H9 (cell line): ENCODE measurements around the gene NXPH4. TPM values are rescaled to one million over a fixed set of nuclear protein-coding genes. Genes with fewer than 3 reads are reported as not detected.

ENCODE experiments used
- DNase-seq: peaks from one replicate; pipeline ENCODE4 v3.0.0-alpha.2; 2017
- H2AFZ ChIP-seq: one replicate; pipeline ENCODE4 v1.6.1; 2013; ENCODE audit warnings: mild to moderate bottlenecking, low read length, control low read depth, moderate library complexity
- H2AK5ac ChIP-seq: 2 replicates; pipeline ENCODE4 v1.6.1; 2013; ENCODE audit warnings: low read length, control low read depth, mixed read lengths; ENCODE audit not compliant: insufficient read length
- H2BK120ac ChIP-seq: one replicate; pipeline ENCODE4 v1.6.1; 2013; ENCODE audit warnings: low read depth, mild to moderate bottlenecking, low read length, control low read depth, inconsistent platforms; ENCODE audit not compliant: poor library complexity, severe bottlenecking
- H2BK12ac ChIP-seq: 2 replicates; pipeline ENCODE4 v1.6.1; 2013; ENCODE audit warnings: low read length, control low read depth, mixed read lengths, low read depth; ENCODE audit not compliant: insufficient read length
- H2BK15ac ChIP-seq: 2 replicates; pipeline ENCODE4 v1.6.1; 2013; ENCODE audit warnings: low read depth, low read length, control low read depth
- H2BK20ac ChIP-seq: one replicate; pipeline ENCODE4 v1.6.1; 2013; ENCODE audit warnings: low read depth, mild to moderate bottlenecking, low read length, control low read depth, inconsistent platforms; ENCODE audit not compliant: poor library complexity, severe bottlenecking
- H2BK5ac ChIP-seq: 2 replicates; pipeline ENCODE4 v1.6.1; 2013; ENCODE audit warnings: low read length, control low read depth, mixed read lengths; ENCODE audit not compliant: insufficient read length
- H3K14ac ChIP-seq: 2 replicates; pipeline ENCODE4 v1.6.1; 2013; ENCODE audit warnings: low read length, control low read depth; ENCODE audit not compliant: insufficient read depth
- H3K18ac ChIP-seq: 2 replicates; pipeline ENCODE4 v1.6.1; 2013; ENCODE audit warnings: low read depth, mild to moderate bottlenecking, mixed read lengths, low read length, control low read depth; ENCODE audit not compliant: insufficient read length
- H3K23ac ChIP-seq: 2 replicates; pipeline ENCODE4 v1.6.1; 2013; ENCODE audit warnings: low read length, control low read depth, mixed read lengths, low read depth; ENCODE audit not compliant: insufficient read length
- H3K23me2 ChIP-seq: 2 replicates; pipeline ENCODE4 v1.6.1; 2013; ENCODE audit warnings: low read depth, mild to moderate bottlenecking, mixed read lengths, low read length, control low read depth; ENCODE audit not compliant: insufficient read length, poor library complexity, severe bottlenecking
- H3K27ac ChIP-seq: 2 replicates; pipeline ENCODE4 v1.5.1; 2013; ENCODE audit warnings: low read length, control low read depth, mixed read lengths, low read depth; ENCODE audit not compliant: insufficient read length
- H3K27me3 ChIP-seq: 2 replicates; pipeline ENCODE4 v1.6.1; 2013; ENCODE audit warnings: low read length, control low read depth, inconsistent platforms; ENCODE audit not compliant: insufficient read depth
- H3K4ac ChIP-seq: 2 replicates; pipeline ENCODE4 v1.6.1; 2013; ENCODE audit warnings: low read depth, mild to moderate bottlenecking, control low read depth, inconsistent platforms, low read length, moderate library complexity
- H3K4me1 ChIP-seq: 2 replicates; pipeline ENCODE4 v1.6.1; 2013; ENCODE audit warnings: low read length, control low read depth, inconsistent platforms; ENCODE audit not compliant: insufficient read depth
- H3K4me2 ChIP-seq: 2 replicates; pipeline ENCODE4 v1.6.1; 2013; ENCODE audit warnings: low read length, control low read depth, mixed read lengths; ENCODE audit not compliant: insufficient read length, insufficient read depth
- H3K56ac ChIP-seq: 2 replicates; pipeline ENCODE4 v1.6.1; 2013; ENCODE audit warnings: low read depth, mild to moderate bottlenecking, mixed read lengths, low read length, control low read depth; ENCODE audit not compliant: insufficient read length
- H3K79me1 ChIP-seq: 2 replicates; pipeline ENCODE4 v1.6.1; 2013; ENCODE audit warnings: low read depth, mild to moderate bottlenecking, moderate library complexity, low read length, control low read depth, inconsistent platforms; ENCODE audit not compliant: insufficient read depth, poor library complexity, severe bottlenecking
- H3K79me2 ChIP-seq: 2 replicates; pipeline ENCODE4 v1.6.1; 2013; ENCODE audit warnings: low read length, control low read depth, inconsistent platforms; ENCODE audit not compliant: insufficient read depth
- H3K9ac ChIP-seq: 2 replicates; pipeline ENCODE4 v1.6.1; 2013; ENCODE audit warnings: low read length, control low read depth, mixed read lengths; ENCODE audit not compliant: insufficient read length; ENCODE audit errors: extremely low read depth
- H3K9me3 ChIP-seq: one replicate; pipeline ENCODE4 v1.6.1; 2013; ENCODE audit warnings: low read depth, low read length, inconsistent platforms; ENCODE audit not compliant: control insufficient read depth
- H3T11ph ChIP-seq: one replicate; pipeline ENCODE4 v1.6.1; 2013; ENCODE audit warnings: mild to moderate bottlenecking, low read length, control low read depth, inconsistent platforms
- H4K20me1 ChIP-seq: one replicate; pipeline ENCODE4 v1.6.1; 2013; ENCODE audit not compliant: control insufficient read depth, insufficient read length, insufficient read depth
- H4K5ac ChIP-seq: 2 replicates; pipeline ENCODE4 v1.6.1; 2013; ENCODE audit warnings: low read depth, mild to moderate bottlenecking, mixed read lengths, low read length, control low read depth; ENCODE audit not compliant: insufficient read length
- H4K8ac ChIP-seq: replicated peaks from 2 replicates; pipeline ENCODE4 v1.6.1; 2013; ENCODE audit warnings: low read length, control low read depth, mixed read lengths, low read depth; ENCODE audit not compliant: insufficient read length
- H4K91ac ChIP-seq: 2 replicates; pipeline ENCODE4 v1.6.1; 2013; ENCODE audit warnings: low read depth, mild to moderate bottlenecking, moderate library complexity, mixed read lengths, low read length, control low read depth; ENCODE audit not compliant: insufficient read length
- H3K27ac Mint-ChIP-seq, 3 experiments: 2 replicates in 2 of 3; 3 replicates in 1 of 3; pipeline ENCODE4 v1.8.0; 2020 to 2021; ENCODE audit warnings: mixed read lengths in 3 of 3, mild to moderate bottlenecking in 1 of 3, moderate library complexity in 1 of 3
- H3K27me3 Mint-ChIP-seq: 2 replicates; pipeline ENCODE4 v1.8.0; 2021; ENCODE audit warnings: low read depth, mild to moderate bottlenecking, moderate library complexity, mixed read lengths
- H3K36me3 Mint-ChIP-seq, 3 experiments: 2 replicates in 2 of 3; 3 replicates in 1 of 3; pipeline ENCODE4 v1.8.0; 2020 to 2021; ENCODE audit warnings: low read depth in 3 of 3, mixed read lengths in 3 of 3; ENCODE audit not compliant: insufficient read depth in 1 of 3
- H3K4me1 Mint-ChIP-seq, 2 experiments: 2 replicates each; pipeline ENCODE4 v1.8.0; 2020; ENCODE audit warnings: mixed read lengths in 2 of 2
- H3K4me3 Mint-ChIP-seq, 2 experiments: 2 replicates in 1 of 2; 3 replicates in 1 of 2; pipeline ENCODE4 v1.8.0; 2020 to 2021; ENCODE audit warnings: mild to moderate bottlenecking in 2 of 2, mixed read lengths in 2 of 2, moderate library complexity in 1 of 2
- H3K9me3 Mint-ChIP-seq, 2 experiments: 2 replicates in 1 of 2; 3 replicates in 1 of 2; pipeline ENCODE4 v1.8.0; 2020; ENCODE audit warnings: mild to moderate bottlenecking in 2 of 2, mixed read lengths in 2 of 2, moderate library complexity in 1 of 2
- CTCF ChIP-seq: fragments of 200-600 bp; sonication (generic); conservative IDR thresholded peaks from 3 replicates; pipeline ENCODE4 v1.8.0; 2021; ENCODE audit warnings: antibody characterized with exemption, mild to moderate bottlenecking
- WGBS: extraction: QIAGEN DNeasy Blood & Tissue Kit; methylation state at CpG from one replicate; pipeline ENCODE4 v1.1.7; 2013; ENCODE audit warnings: missing lambda C conversion rate, low lambda C conversion rate, mixed read lengths; ENCODE audit not compliant: insufficient read length; ENCODE audit errors: extremely low coverage; 5-methylcytosine and 5-hydroxymethylcytosine counted together
- total RNA-seq: library from RNA; stranded (reverse); gene quantifications from 2 replicates; pipeline ENCODE4 v1.2.1, GENCODE V29; 2021

The NXPH4 gene
- total RNA-seq, 1 experiment from 2014 or later, result 2.1 TPM

GRCh38 chr12:57190821-57191220 lies 25.8 kb upstream of the NXPH4 start:
- H3K9me3 ChIP-seq, result no peaks in the 10 kb centered on the region
- H2BK20ac ChIP-seq, result no peak overlapping the region
- no peak overlapping the region for H2BK15ac ChIP-seq
- no peaks in the 10 kb centered on the region for H3K79me1 ChIP-seq
- H3K27ac ChIP-seq, result no peak overlapping the region
- no peak overlapping the region for H2AFZ ChIP-seq
- H3K27me3 Mint-ChIP-seq, result no peaks in the 10 kb centered on the region; the same call in 1 of the 2 replicates
- no peak overlapping the region for H2AK5ac ChIP-seq
- H4K8ac ChIP-seq, result no peak overlapping the region
- H3K9ac ChIP-seq, result no peak overlapping the region
- H3K79me2 ChIP-seq, result no peaks in the 10 kb centered on the region
- peaks cover 62 to 96% (median 94%) of the 10 kb centered on the region in 3 experiments for H3K36me3 Mint-ChIP-seq
- H3K4me1 Mint-ChIP-seq, result no peaks in the 10 kb centered on the region
- H3K14ac ChIP-seq, result no peak overlapping the region
- TF ChIP-seq CTCF, result no peak
- H4K20me1 ChIP-seq, result no peaks in the 10 kb centered on the region
- DNase-seq, result no peak
- no peak overlapping the region for H3K18ac ChIP-seq
- no peak overlapping the region for H2BK5ac ChIP-seq
- no peaks in the 10 kb centered on the region for H3K27me3 ChIP-seq
- H4K5ac ChIP-seq, result no peak overlapping the region
- H4K91ac ChIP-seq, result no peak overlapping the region
- H3K4ac ChIP-seq, result no peak overlapping the region
- H3T11ph ChIP-seq, result no peak overlapping the region
- no CpG with 5 or more reads among the region's 23 CpGs for WGBS
- no peak overlapping the region for H3K4me3 Mint-ChIP-seq
- H3K56ac ChIP-seq, result no peak overlapping the region
- H2BK120ac ChIP-seq, result no peak overlapping the region
- H3K27ac Mint-ChIP-seq, result no peak overlapping the region
- H3K23ac ChIP-seq, result no peak overlapping the region
- no peak overlapping the region for H2BK12ac ChIP-seq
- no peaks in the 10 kb centered on the region for H3K23me2 ChIP-seq
- H3K4me1 ChIP-seq, result no peaks in the 10 kb centered on the region
- H3K4me2 ChIP-seq, result no peak overlapping the region
- no peaks in the 10 kb centered on the region; a peak in 1 of 5 replicates for H3K9me3 Mint-ChIP-seq
